ENCODE measurements around the gene AP4M1.

The AP4M1 gene

GRCh38 chr7:100074841-100075240 is 26.6 kb upstream of the AP4M1 start:
- WGBS (ENCODE audit: insufficient coverage): 98% methylated on average over 6 of the region's 7 CpGs
- CTCF ChIA-PET: interaction anchor here (0.6 to 2.8 kb wide), 5 partner anchors 11 to 83 kb away, joined by 3 to 8 read pairs (median 3); partner anchors contain the start of gene ZSCAN21

GRCh38 chr7:100075418-100075817 is 26.0 kb upstream of the AP4M1 start:
- CTCF ChIA-PET: interaction anchor here (0.6 to 2.8 kb wide), 5 partner anchors 11 to 83 kb away, joined by 3 to 8 read pairs (median 3); no protein-coding TSS in a partner anchor

More at GRCh38 chr7:100074841-100075240, 26.6 kb upstream of the AP4M1 start:
- peaks cover 3 to 5% (median 4%) of the 10 kb centered on the region in 4 experiments for H3K4me1 ChIP-seq (ENCODE audit: control extremely low read depth in 1 of 4, control insufficient read depth in 4 of 4, insufficient read depth in 4 of 4, low read length in 3 of 4)
- DNase-seq: no peak
- no peaks in the 10 kb centered on the region for H3K27me3 ChIP-seq (replicated peaks in 2 of 5; ENCODE audit: control insufficient read depth in 4 of 5, insufficient read depth in 5 of 5, low read length in 4 of 5)
- peaks cover 63 to 89% (median 86%) of the 10 kb centered on the region in 4 experiments for H3K36me3 ChIP-seq (ENCODE audit: control insufficient read depth in 4 of 4, insufficient read depth in 4 of 4, low read length in 3 of 4)
- no peak overlapping the region for H3K27ac ChIP-seq (ENCODE audit: insufficient read depth in 1 of 2, low read depth in 1 of 2, low read length in 2 of 2, poor library complexity in 1 of 2, severe bottlenecking in 2 of 2)
- H3K4me3 ChIP-seq (ENCODE audit: control insufficient read depth in 1 of 7, extremely low read depth in 1 of 7, insufficient read depth in 4 of 7, low read depth in 2 of 7, low read length in 6 of 7): no peak overlapping the region
- POLR2A ChIA-PET: interaction anchor here (0.6 kb wide), 2 partner anchors 9 to 21 kb away, joined by 3 to 4 read pairs; no protein-coding TSS in a partner anchor
- peaks cover 11 to 51% (median 38%) of the 10 kb centered on the region in 5 experiments for H3K9me3 ChIP-seq (ENCODE audit: control extremely low read depth in 1 of 5, control insufficient read depth in 4 of 5, insufficient read depth in 2 of 5, low read depth in 1 of 5, low read length in 4 of 5)

GRCh38 chr7:100077205-100077604 is 24.2 kb upstream of the AP4M1 start:
- Histone ChIP-seq H3K9me3 (ENCODE audit: control extremely low read depth in 1 of 5, control insufficient read depth in 4 of 5, insufficient read depth in 2 of 5, low read depth in 1 of 5, low read length in 4 of 5) (peaks cover 0 to 27% (median 15%) of the 10 kb centered on the region in 5 experiments), H3K36me3 (ENCODE audit: control insufficient read depth in 4 of 4, insufficient read depth in 4 of 4, low read length in 3 of 4) (peaks cover 45 to 68% (median 62%) of the 10 kb centered on the region in 4 experiments), H3K4me1 (ENCODE audit: control extremely low read depth in 1 of 4, control insufficient read depth in 4 of 4, insufficient read depth in 4 of 4, low read length in 3 of 4) (peaks cover 8 to 20% (median 17%) of the 10 kb centered on the region in 4 experiments), H3K27me3 (replicated peaks in 2 of 5; ENCODE audit: control insufficient read depth in 4 of 5, insufficient read depth in 5 of 5, low read length in 4 of 5) (no peaks in the 10 kb centered on the region), H3K27ac (ENCODE audit: insufficient read depth in 1 of 2, low read depth in 1 of 2, low read length in 2 of 2, poor library complexity in 1 of 2, severe bottlenecking in 2 of 2) (no peak overlapping the region), H3K4me3 (ENCODE audit: control insufficient read depth in 1 of 7, extremely low read depth in 1 of 7, insufficient read depth in 4 of 7, low read depth in 2 of 7, low read length in 6 of 7) (no peak overlapping the region)
- POLR2A ChIA-PET: no interaction called here
- 100% methylated on average over 1 of the region's 4 CpGs for WGBS (ENCODE audit: insufficient coverage)
- CTCF ChIA-PET: interaction anchor here (0.7 to 0.8 kb wide), 2 partner anchors 14 to 311 kb away, joined by 3 read pairs; no protein-coding TSS in a partner anchor
- no peak for DNase-seq

More at GRCh38 chr7:100075418-100075817, 26.0 kb upstream of the AP4M1 start:
- H3K27ac ChIP-seq (ENCODE audit: insufficient read depth in 1 of 2, low read depth in 1 of 2, low read length in 2 of 2, poor library complexity in 1 of 2, severe bottlenecking in 2 of 2): no peak overlapping the region
- H3K36me3 ChIP-seq (ENCODE audit: control insufficient read depth in 4 of 4, insufficient read depth in 4 of 4, low read length in 3 of 4): peaks cover 63 to 86% (median 80%) of the 10 kb centered on the region in 4 experiments
- peaks cover 8 to 11% (median 10%) of the 10 kb centered on the region in 4 experiments for H3K4me1 ChIP-seq (ENCODE audit: control extremely low read depth in 1 of 4, control insufficient read depth in 4 of 4, insufficient read depth in 4 of 4, low read length in 3 of 4)
- no peak for DNase-seq
- 100% methylated on average over 6 of the region's 6 CpGs for WGBS (ENCODE audit: insufficient coverage)
- H3K27me3 ChIP-seq (replicated peaks in 2 of 5; ENCODE audit: control insufficient read depth in 4 of 5, insufficient read depth in 5 of 5, low read length in 4 of 5): no peaks in the 10 kb centered on the region
- POLR2A ChIA-PET: interaction anchor here (0.6 to 0.7 kb wide), 2 partner anchors 20 to 22 kb away, joined by 3 to 4 read pairs; no protein-coding TSS in a partner anchor
- H3K9me3 ChIP-seq (ENCODE audit: control extremely low read depth in 1 of 5, control insufficient read depth in 4 of 5, insufficient read depth in 2 of 5, low read depth in 1 of 5, low read length in 4 of 5): peaks cover 11 to 45% (median 32%) of the 10 kb centered on the region in 5 experiments
- no peak overlapping the region for H3K4me3 ChIP-seq (ENCODE audit: control insufficient read depth in 1 of 7, extremely low read depth in 1 of 7, insufficient read depth in 4 of 7, low read depth in 2 of 7, low read length in 6 of 7)

GRCh38 chr7:100079024-100079560 is 22.4 kb upstream of the AP4M1 start:
- Histone ChIP-seq H3K4me3 (ENCODE audit: control insufficient read depth in 1 of 7, extremely low read depth in 1 of 7, insufficient read depth in 4 of 7, low read depth in 2 of 7, low read length in 6 of 7) (no peak overlapping the region), H3K9me3 (ENCODE audit: control extremely low read depth in 1 of 5, control insufficient read depth in 4 of 5, insufficient read depth in 2 of 5, low read depth in 1 of 5, low read length in 4 of 5) (peaks cover 0 to 10% (median 0%) of the 10 kb centered on the region in 5 experiments), H3K4me1 (ENCODE audit: control extremely low read depth in 1 of 4, control insufficient read depth in 4 of 4, insufficient read depth in 4 of 4, low read length in 3 of 4) (peaks cover 11 to 30% (median 26%) of the 10 kb centered on the region in 4 experiments), H3K27me3 (replicated peaks in 2 of 5; ENCODE audit: control insufficient read depth in 4 of 5, insufficient read depth in 5 of 5, low read length in 4 of 5) (no peaks in the 10 kb centered on the region), H3K27ac (ENCODE audit: insufficient read depth in 1 of 2, low read depth in 1 of 2, low read length in 2 of 2, poor library complexity in 1 of 2, severe bottlenecking in 2 of 2) (peak overlapping the region in 1 of 2 experiments; percentile 30), H3K36me3 (ENCODE audit: control insufficient read depth in 4 of 4, insufficient read depth in 4 of 4, low read length in 3 of 4) (peaks cover 35 to 49% (median 43%) of the 10 kb centered on the region in 4 experiments)
- ChIA-PET POLR2A (interaction anchor here (0.5 kb wide), 1 partner anchor 50 kb away, joined by 3 read pairs; no protein-coding TSS in a partner anchor), CTCF (interaction anchor here (1.1 kb wide), 1 partner anchor 9 kb away, joined by 6 read pairs; no protein-coding TSS in a partner anchor)
- no peak for DNase-seq
- 92% methylated on average over 5 of the region's 7 CpGs for whole genome bisulfite sequencing (ENCODE audit: insufficient coverage)

- peaks cover 20 to 30% (median 24%) of the 10 kb centered on the region in 4 experiments for H3K36me3 ChIP-seq (ENCODE audit: control insufficient read depth in 4 of 4, insufficient read depth in 4 of 4, low read length in 3 of 4)
- H3K4me3 ChIP-seq (ENCODE audit: control insufficient read depth in 1 of 7, extremely low read depth in 1 of 7, insufficient read depth in 4 of 7, low read depth in 2 of 7, low read length in 6 of 7): peak overlapping the region; percentile 86 to 99 (median 94)
- CTCF ChIA-PET: interaction anchor here (0.6 to 1.4 kb wide), 5 partner anchors 10 to 32 kb away, joined by 3 to 15 read pairs (median 3); partner anchors contain the start of gene ZSCAN21
- peak in 1 of 3 donors; percentile 39 for DNase-seq
- H3K27ac ChIP-seq (ENCODE audit: insufficient read depth in 1 of 2, low read depth in 1 of 2, low read length in 2 of 2, poor library complexity in 1 of 2, severe bottlenecking in 2 of 2): peak overlapping the region; percentile 87 to 90
- POLR2A ChIA-PET: interaction anchor here (0.6 to 1.0 kb wide), 4 partner anchors 8 to 51 kb away, joined by 3 to 6 read pairs (median 4); partner anchors contain the start of gene ZSCAN21
- no peaks in the 10 kb centered on the region for H3K9me3 ChIP-seq (ENCODE audit: control extremely low read depth in 1 of 5, control insufficient read depth in 4 of 5, insufficient read depth in 2 of 5, low read depth in 1 of 5, low read length in 4 of 5)
- under 1% methylated on average over 32 of the region's 34 CpGs for WGBS (ENCODE audit: insufficient coverage)
- no peaks in the 10 kb centered on the region for H3K27me3 ChIP-seq (replicated peaks in 2 of 5; ENCODE audit: control insufficient read depth in 4 of 5, insufficient read depth in 5 of 5, low read length in 4 of 5)
- H3K4me1 ChIP-seq (ENCODE audit: control extremely low read depth in 1 of 4, control insufficient read depth in 4 of 4, insufficient read depth in 4 of 4, low read length in 3 of 4): peaks cover 11 to 30% (median 26%) of the 10 kb centered on the region in 4 experiments
Observed at GRCh38 chr7:100080907-100081534, 20.4 kb upstream of the AP4M1 start.

GRCh38 chr7:100081535-100082102 is 19.8 kb upstream of the AP4M1 start, which contains the start of gene ZNF3:
Gene ZNF3, minus strand, starts transcription at chr7:100081723. Its CDS starts 4,366 bp downstream, at chr7:100077357.
- WGBS (ENCODE audit: insufficient coverage): under 1% methylated on average over 37 of the region's 55 CpGs

More at GRCh38 chr7:100081535-100082102, 19.8 kb upstream of the AP4M1 start, which contains the start of gene ZNF3:
- H3K4me1 ChIP-seq (ENCODE audit: control extremely low read depth in 1 of 4, control insufficient read depth in 4 of 4, insufficient read depth in 4 of 4, low read length in 3 of 4): peaks cover 11 to 30% (median 26%) of the 10 kb centered on the region in 4 experiments
- H3K9me3 ChIP-seq (ENCODE audit: control extremely low read depth in 1 of 5, control insufficient read depth in 4 of 5, insufficient read depth in 2 of 5, low read depth in 1 of 5, low read length in 4 of 5): no peaks in the 10 kb centered on the region
- H3K27ac ChIP-seq (ENCODE audit: insufficient read depth in 1 of 2, low read depth in 1 of 2, low read length in 2 of 2, poor library complexity in 1 of 2, severe bottlenecking in 2 of 2): peak within 1 kb of the TSS; percentile 87 to 90
- peak within 1 kb of the TSS; percentile 86 to 99 (median 94) for H3K4me3 ChIP-seq (ENCODE audit: control insufficient read depth in 1 of 7, extremely low read depth in 1 of 7, insufficient read depth in 4 of 7, low read depth in 2 of 7, low read length in 6 of 7)
- H3K36me3 ChIP-seq (ENCODE audit: control insufficient read depth in 4 of 4, insufficient read depth in 4 of 4, low read length in 3 of 4): peaks cover 15 to 26% (median 20%) of the 10 kb centered on the region in 4 experiments
- CTCF ChIA-PET: interaction anchor here (0.6 to 1.4 kb wide), 7 partner anchors 10 to 170 kb away, joined by 3 to 15 read pairs (median 3); partner anchors contain the start of gene ZSCAN21
- H3K27me3 ChIP-seq (replicated peaks in 2 of 5; ENCODE audit: control insufficient read depth in 4 of 5, insufficient read depth in 5 of 5, low read length in 4 of 5): no peaks in the 10 kb centered on the region
- peak; percentile 99 to 100 (median 100) for DNase-seq
- POLR2A ChIA-PET: interaction anchor here (0.5 to 1.4 kb wide), 8 partner anchors 9 to 1202 kb away, joined by 3 to 13 read pairs (median 4); partner anchors contain the start of genes AP4M1 and MCM7
